MM.1S (cell line): Measurements from ENCODE around the gene SIL1.

Experiments
- EZH2phosphoT487 ChIP-seq: fragments of 300-600 bp; sonication (generic); IDR thresholded peaks from 2 replicates; pipeline ENCODE4 v1.6.1; 2018; ENCODE audit warnings: antibody characterized with exemption, low read length
- TF ChIP-seq, protein P1 (sequence below): fragments of 300-600 bp; sonication (generic); IDR thresholded peaks from 2 replicates; pipeline ENCODE4 v1.5.1; 2016; ENCODE audit warnings: antibody characterized with exemption, low read length, mixed read lengths

DNA sequence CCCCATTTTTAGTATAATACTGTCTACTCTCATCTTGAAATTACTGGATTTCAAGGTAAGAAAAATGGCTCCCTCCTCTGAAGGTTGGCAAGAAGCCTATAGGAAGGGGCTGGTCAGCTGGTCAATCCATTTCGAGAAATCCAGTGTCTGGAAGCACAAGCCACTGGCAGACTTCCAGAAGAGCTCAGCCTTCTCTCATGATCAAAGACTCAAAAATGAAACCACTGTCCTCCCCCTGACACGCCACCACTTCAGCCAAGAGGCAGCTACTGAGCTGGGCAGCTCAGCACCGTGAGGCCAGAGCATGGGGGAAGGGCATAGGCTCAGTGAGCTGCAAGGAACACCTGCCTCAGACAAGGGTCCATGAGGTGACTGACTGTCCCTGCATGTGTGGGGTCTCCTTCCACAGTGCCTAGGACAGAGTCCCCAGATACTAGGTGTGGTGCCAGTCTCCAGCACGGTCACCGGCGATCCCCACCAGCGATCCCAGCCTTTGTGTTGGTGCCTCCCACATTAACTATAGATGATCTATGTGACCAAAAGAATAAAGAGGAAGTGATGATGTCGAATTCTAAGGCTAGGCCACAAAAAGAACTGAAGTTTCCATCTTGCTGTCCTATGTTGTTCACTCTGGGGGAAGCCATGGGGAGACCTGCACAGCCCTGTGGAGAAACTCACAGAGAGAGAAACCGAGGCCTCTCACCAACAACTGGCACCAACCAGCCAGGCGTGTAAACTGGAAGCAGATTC lies 222.9 kb downstream of the SIL1 start:
- TF ChIP-seq, protein P1, sequence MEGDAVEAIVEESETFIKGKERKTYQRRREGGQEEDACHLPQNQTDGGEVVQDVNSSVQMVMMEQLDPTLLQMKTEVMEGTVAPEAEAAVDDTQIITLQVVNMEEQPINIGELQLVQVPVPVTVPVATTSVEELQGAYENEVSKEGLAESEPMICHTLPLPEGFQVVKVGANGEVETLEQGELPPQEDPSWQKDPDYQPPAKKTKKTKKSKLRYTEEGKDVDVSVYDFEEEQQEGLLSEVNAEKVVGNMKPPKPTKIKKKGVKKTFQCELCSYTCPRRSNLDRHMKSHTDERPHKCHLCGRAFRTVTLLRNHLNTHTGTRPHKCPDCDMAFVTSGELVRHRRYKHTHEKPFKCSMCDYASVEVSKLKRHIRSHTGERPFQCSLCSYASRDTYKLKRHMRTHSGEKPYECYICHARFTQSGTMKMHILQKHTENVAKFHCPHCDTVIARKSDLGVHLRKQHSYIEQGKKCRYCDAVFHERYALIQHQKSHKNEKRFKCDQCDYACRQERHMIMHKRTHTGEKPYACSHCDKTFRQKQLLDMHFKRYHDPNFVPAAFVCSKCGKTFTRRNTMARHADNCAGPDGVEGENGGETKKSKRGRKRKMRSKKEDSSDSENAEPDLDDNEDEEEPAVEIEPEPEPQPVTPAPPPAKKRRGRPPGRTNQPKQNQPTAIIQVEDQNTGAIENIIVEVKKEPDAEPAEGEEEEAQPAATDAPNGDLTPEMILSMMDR, result no peak
- TF ChIP-seq EZH2phosphoT487, result no peak
